Mucosa of stomach (tissue), 1 donor: Measurements from ENCODE around the gene ATP6V1C2.
"Not testable (repeated sequence)": the region's sequence is repeated elsewhere in the genome, so short reads cannot be mapped to it uniquely, and the experiment has no call there.

Source experiments
- H3K27me3 ChIP-seq: one replicate; pipeline ENCODE4 v1.7.0; 2013; ENCODE audit warnings: mild to moderate bottlenecking, low read length; ENCODE audit not compliant: control insufficient read depth, insufficient read depth
- H3K36me3 ChIP-seq: one replicate; pipeline ENCODE4 v1.7.0; 2013; ENCODE audit warnings: low read length; ENCODE audit not compliant: control insufficient read depth, insufficient read depth
- H3K4me1 ChIP-seq: one replicate; pipeline ENCODE4 v1.7.0; 2013; ENCODE audit warnings: mild to moderate bottlenecking, low read length; ENCODE audit not compliant: control insufficient read depth, insufficient read depth
- H3K4me3 ChIP-seq: one replicate; pipeline ENCODE4 v1.7.0; 2013; ENCODE audit warnings: low read length
- H3K9ac ChIP-seq: one replicate; pipeline ENCODE4 v1.7.0; 2013; ENCODE audit warnings: mild to moderate bottlenecking, low read length, moderate library complexity
- H3K9me3 ChIP-seq: one replicate; pipeline ENCODE4 v1.7.0; 2013; ENCODE audit warnings: mild to moderate bottlenecking, low read length, moderate library complexity; ENCODE audit not compliant: control insufficient read depth
- donor health status: Pancreatic carcinoma.

ATP6V1C2 gene

DNA sequence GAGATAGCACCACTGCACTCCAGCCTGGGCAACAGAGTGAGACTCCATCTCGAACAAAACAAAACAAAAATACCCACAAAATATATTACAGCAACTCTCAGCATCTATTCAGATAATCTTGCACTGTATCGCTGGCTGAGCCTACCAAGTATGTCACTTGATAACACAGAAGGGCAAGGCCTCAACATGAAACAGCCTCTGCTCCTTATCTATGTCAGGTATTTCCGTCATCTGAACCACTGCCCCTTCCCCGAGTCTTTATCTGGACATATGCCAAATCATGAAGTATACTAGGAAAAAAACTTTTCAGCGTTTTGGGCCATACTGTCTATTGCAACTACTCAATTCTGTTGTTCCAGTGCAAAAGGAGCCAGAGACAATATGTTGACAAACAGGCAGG lies 73.4 kb downstream of the ATP6V1C2 start:
- peaks cover 14% of the 10 kb centered on the region for H3K36me3 ChIP-seq

DNA sequence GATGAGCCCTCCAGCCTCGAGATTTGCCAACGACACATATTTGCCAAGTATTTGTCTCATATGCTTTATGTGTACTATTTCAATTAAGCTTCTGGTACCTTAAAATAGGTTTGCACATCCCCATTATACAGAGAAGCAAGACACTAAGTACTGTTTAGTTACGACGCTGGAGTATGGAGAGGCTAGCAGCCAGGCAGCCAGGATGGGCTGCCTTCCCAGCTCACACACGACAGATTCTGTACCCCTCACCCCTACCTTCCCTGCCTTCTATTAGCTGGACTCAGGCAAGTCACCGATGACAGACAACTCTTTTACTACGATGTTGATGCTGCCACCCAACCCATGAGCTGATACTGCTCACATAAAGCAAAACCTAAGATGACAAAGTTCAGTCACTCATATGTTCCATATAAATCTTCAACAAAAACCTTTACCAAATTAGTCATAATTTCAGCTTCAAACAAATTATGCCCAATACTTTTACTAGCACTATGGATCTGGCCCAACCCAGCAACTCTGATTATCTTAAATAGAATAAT lies 74.1 kb downstream of the ATP6V1C2 start:
- Histone ChIP-seq H3K4me1 (no peaks in the 10 kb centered on the region), H3K9me3 (no peaks in the 10 kb centered on the region), H3K27me3 (no peaks in the 10 kb centered on the region), H3K9ac (no peak overlapping the region), H3K4me3 (no peak overlapping the region), H3K36me3 (peaks cover 9% of the 10 kb centered on the region)

More for the DNA sequence above, 73.4 kb downstream of the ATP6V1C2 start:
- H3K9ac ChIP-seq: no peak overlapping the region
- no peaks in the 10 kb centered on the region for H3K9me3 ChIP-seq
- H3K4me1 ChIP-seq: no peaks in the 10 kb centered on the region
- H3K27me3 ChIP-seq: no peaks in the 10 kb centered on the region
- no peak overlapping the region for H3K4me3 ChIP-seq

GRCh38 chr2:10796703-10797102 lies 75.3 kb downstream of the ATP6V1C2 start:
- no peaks in the 10 kb centered on the region for H3K27me3 ChIP-seq
- peaks cover 5% of the 10 kb centered on the region for H3K36me3 ChIP-seq
- no peak overlapping the region for H3K9ac ChIP-seq
- no peaks in the 10 kb centered on the region for H3K4me1 ChIP-seq
- no peaks in the 10 kb centered on the region for H3K9me3 ChIP-seq
- H3K4me3 ChIP-seq: no peak overlapping the region

DNA sequence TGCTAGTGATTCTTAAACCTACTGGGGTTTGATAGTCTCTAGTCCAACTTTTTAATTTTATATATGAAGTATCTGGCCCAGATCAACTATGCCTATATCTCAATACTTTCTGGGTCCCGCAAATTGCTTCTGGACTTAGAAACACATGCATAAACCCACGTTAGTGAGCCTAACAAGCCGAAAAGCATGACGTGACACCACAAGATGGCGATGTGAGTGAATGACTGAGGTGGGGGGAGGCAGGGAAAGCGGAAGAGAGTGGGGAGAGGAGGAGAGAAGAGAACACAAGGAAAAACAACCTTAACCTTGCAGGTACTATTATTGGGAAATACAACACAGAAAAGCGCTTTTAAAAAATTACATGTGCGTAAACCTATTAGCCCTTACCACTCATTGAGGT lies 77.4 kb downstream of the ATP6V1C2 start:
- Histone ChIP-seq H3K4me3 (no peak overlapping the region), H3K36me3 (no peaks in the 10 kb centered on the region), H3K4me1 (no peaks in the 10 kb centered on the region), H3K9ac (no peak overlapping the region), H3K9me3 (no peaks in the 10 kb centered on the region), H3K27me3 (no peaks in the 10 kb centered on the region)

DNA sequence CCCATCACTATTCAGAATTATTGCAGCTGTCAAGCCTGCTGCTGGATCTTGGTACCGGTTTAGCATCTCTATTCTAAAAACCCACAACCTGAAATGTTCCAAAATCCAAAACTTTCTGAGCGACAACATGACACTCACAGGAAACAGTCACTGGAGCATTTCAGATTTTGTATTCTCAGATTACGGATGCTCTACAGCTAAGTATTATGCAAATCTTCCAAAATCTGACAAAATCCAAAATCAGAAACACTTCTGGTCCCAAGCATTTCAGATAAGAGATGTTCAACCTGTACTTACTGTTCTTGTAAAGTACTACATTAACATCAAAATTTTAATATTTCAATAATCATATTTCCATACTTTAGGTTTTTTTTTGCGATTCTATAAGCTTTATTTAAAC lies 78.7 kb downstream of the ATP6V1C2 start:
- Histone ChIP-seq H3K4me1 (no peaks in the 10 kb centered on the region), H3K27me3 (no peaks in the 10 kb centered on the region), H3K9me3 (no peaks in the 10 kb centered on the region), H3K9ac (no peak overlapping the region), H3K4me3 (no peak overlapping the region), H3K36me3 (no peaks in the 10 kb centered on the region)

- no peak overlapping the region for H3K9ac ChIP-seq
- H3K4me3 ChIP-seq: no peak overlapping the region
- no peaks in the 10 kb centered on the region for H3K9me3 ChIP-seq
- no peaks in the 10 kb centered on the region for H3K4me1 ChIP-seq
- no peaks in the 10 kb centered on the region for H3K36me3 ChIP-seq
- no peaks in the 10 kb centered on the region for H3K27me3 ChIP-seq
Observed at GRCh38 chr2:10802657-10803056, 81.2 kb downstream of the ATP6V1C2 start.

GRCh38 chr2:10805990-10806389 lies 84.6 kb downstream of the ATP6V1C2 start:
- H3K27me3 ChIP-seq, H3K36me3 ChIP-seq, H3K4me3 ChIP-seq, H3K4me1 ChIP-seq, H3K9me3 ChIP-seq, H3K9ac ChIP-seq: not testable (repeated sequence)

- H3K4me3 ChIP-seq: no peak overlapping the region
- H3K4me1 ChIP-seq: peaks cover 15% of the 10 kb centered on the region
- no peaks in the 10 kb centered on the region for H3K27me3 ChIP-seq
- no peak overlapping the region for H3K9ac ChIP-seq
- no peaks in the 10 kb centered on the region for H3K36me3 ChIP-seq
- no peaks in the 10 kb centered on the region for H3K9me3 ChIP-seq
Observed at GRCh38 chr2:10806543-10806942, 85.1 kb downstream of the ATP6V1C2 start.

DNA sequence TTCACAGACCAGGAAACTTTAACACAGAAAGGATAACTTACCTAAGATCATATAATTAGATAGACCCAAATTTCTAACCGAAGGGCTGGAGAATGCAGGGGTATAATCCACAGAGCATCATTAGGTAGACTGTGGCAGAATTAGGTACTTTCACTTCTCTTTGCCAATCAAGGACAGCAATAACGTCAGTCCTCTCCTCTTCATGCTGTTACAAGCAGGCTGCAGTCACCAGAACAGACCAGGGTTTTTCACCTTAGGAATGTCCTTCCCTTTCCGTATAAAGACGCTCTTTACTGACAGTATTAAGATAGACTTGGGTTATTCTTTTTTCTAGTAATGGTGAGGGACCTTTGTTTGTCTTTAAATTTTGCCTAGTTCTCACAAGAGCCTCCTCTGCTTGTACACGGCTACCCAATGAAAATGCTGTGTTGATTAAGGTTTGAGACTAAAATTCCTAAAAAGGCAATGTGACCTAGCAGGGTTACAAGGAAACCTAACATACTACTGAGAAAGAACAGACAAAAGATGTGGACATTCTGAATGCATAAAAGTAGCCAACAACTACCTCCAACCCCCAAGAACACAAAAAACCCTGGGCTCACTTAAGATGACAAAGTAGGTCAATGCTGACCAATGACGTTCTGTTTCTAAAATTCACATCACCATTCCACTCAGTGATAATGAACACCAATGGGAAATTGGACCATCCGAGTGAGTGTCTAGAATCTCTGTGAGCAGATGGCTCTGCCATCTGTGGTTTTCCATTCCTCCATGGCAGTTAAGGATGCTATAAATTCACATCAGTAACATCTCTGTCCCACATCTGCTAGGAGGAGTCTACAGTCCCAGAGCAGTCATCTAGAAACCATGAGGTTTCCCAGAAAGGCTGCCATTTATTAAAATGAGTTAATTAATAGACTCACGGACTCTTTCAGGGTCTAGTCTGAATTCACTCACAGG lies 89.1 kb downstream of the ATP6V1C2 start:
- H3K27me3 ChIP-seq: no peaks in the 10 kb centered on the region
- H3K9me3 ChIP-seq: no peaks in the 10 kb centered on the region
- no peaks in the 10 kb centered on the region for H3K36me3 ChIP-seq
- peaks cover 27% of the 10 kb centered on the region for H3K4me1 ChIP-seq
- H3K4me3 ChIP-seq: no peak overlapping the region
- H3K9ac ChIP-seq: peak overlapping the region; percentile 84

GRCh38 chr2:10811517-10811916 lies 90.1 kb downstream of the ATP6V1C2 start:
- Histone ChIP-seq H3K36me3 (no peaks in the 10 kb centered on the region), H3K9me3 (no peaks in the 10 kb centered on the region), H3K4me1 (peaks cover 27% of the 10 kb centered on the region), H3K4me3 (peak overlapping the region; percentile 44), H3K9ac (peak overlapping the region; percentile 84), H3K27me3 (no peaks in the 10 kb centered on the region)

GRCh38 chr2:10812362-10813162 lies 91.1 kb downstream of the ATP6V1C2 start, which contains the start of gene PDIA6:
PDIA6 (minus strand) TSS chr2:10812785; CDS start chr2:10812696, 89 bp downstream.
- Histone ChIP-seq H3K4me1 (peaks cover 27% of the 10 kb centered on the region), H3K9me3 (no peaks in the 10 kb centered on the region), H3K9ac (peak within 1 kb of the TSS; percentile 84), H3K27me3 (no peaks in the 10 kb centered on the region), H3K4me3 (peak within 1 kb of the TSS; percentile 44), H3K36me3 (no peaks in the 10 kb centered on the region)
